Activated T-helper 1 cell treated with anti-CD3 and anti-CD28 coated beads, Interleukin-12 subunit alpha, Interleukin-12 subunit beta, Interleukin-2, Interleukin-4 antibody, amounts not matched to agents 30 ng/mL and 10 ng/mL and 1 ng/mL, durations not matched to agents 14 hours and 24 hours and 36 hours (primary cell): ENCODE data around the gene SPECC1. TPM values are rescaled to one million over a fixed set of nuclear protein-coding genes. Genes with fewer than 3 reads are reported as not detected.

Source experiments
- DNase-seq: peaks from one replicate; pipeline ENCODE4 v3.0.0; 2021; ENCODE audit warnings: low spot score
- H3K27ac Mint-ChIP-seq: one replicate; pipeline ENCODE4 v1.8.0; 2021; ENCODE audit warnings: mild to moderate bottlenecking, mixed read lengths
- H3K27me3 Mint-ChIP-seq: one replicate; pipeline ENCODE4 v1.8.0; 2022; ENCODE audit warnings: mild to moderate bottlenecking, moderate library complexity, mixed read lengths; ENCODE audit not compliant: insufficient read depth
- H3K36me3 Mint-ChIP-seq: one replicate; pipeline ENCODE4 v1.8.0; 2021; ENCODE audit warnings: low read depth, mixed read lengths
- H3K4me1 Mint-ChIP-seq: one replicate; pipeline ENCODE4 v1.8.0; 2021; ENCODE audit warnings: low read depth, mixed read lengths
- H3K4me3 Mint-ChIP-seq: one replicate; pipeline ENCODE4 v1.8.0; 2021; ENCODE audit warnings: mild to moderate bottlenecking, moderate library complexity, mixed read lengths
- H3K9me3 Mint-ChIP-seq: one replicate; pipeline ENCODE4 v1.8.0; 2021; ENCODE audit warnings: mixed read lengths
- intact Hi-C: fragments of 100-400 bp; cut with micrococcal nuclease; formaldehyde crosslinking; loops from one replicate; pipeline ENCODE4 v1.15.1; 2024
- total RNA-seq: library from RNA; stranded (reverse); gene quantifications from 2 replicates; pipeline ENCODE4 v1.2.3, GENCODE V29; 2022

The SPECC1 gene
- total RNA-seq, 1 donor from 2014 or later, result 11.1 TPM

DNA sequence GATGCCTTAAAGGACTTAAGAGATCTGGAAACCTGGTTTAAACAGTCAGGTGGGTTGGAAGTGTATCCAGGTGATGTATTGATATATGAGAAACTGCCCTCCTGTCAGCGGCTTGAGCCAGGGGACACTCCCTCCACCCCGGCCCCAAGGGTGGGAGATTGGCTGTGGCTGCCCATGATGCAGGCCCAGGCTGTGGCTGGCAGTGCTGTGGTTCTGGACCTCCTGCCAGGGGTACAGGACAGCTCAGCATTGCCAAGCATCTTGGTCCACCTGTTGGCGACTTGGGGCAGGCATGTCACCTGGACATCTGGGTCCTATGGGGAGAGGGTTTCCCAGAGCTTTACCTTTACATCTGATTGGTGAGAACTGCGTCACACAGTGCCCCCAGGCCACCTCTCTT is 201.0 kb downstream of the SPECC1 start:
- intact Hi-C loops, result no loop called here
- no peaks in the 10 kb centered on the region for H3K27me3 Mint-ChIP-seq
- no peaks in the 10 kb centered on the region for H3K9me3 Mint-ChIP-seq
- DNase-seq, result no peak
- no peaks in the 10 kb centered on the region for H3K36me3 Mint-ChIP-seq
- H3K4me3 Mint-ChIP-seq, result no peak overlapping the region
- H3K4me1 Mint-ChIP-seq, result peaks cover 14% of the 10 kb centered on the region
- H3K27ac Mint-ChIP-seq, result no peak overlapping the region

- no peak overlapping the region for H3K4me3 Mint-ChIP-seq
- intact Hi-C loops, result no loop called here
- DNase-seq, result no peak
- no peak overlapping the region for H3K27ac Mint-ChIP-seq
- H3K9me3 Mint-ChIP-seq, result no peaks in the 10 kb centered on the region
- H3K36me3 Mint-ChIP-seq, result no peaks in the 10 kb centered on the region
- H3K27me3 Mint-ChIP-seq, result no peaks in the 10 kb centered on the region
- peaks cover 10% of the 10 kb centered on the region for H3K4me1 Mint-ChIP-seq
Measured at GRCh38 chr17:20210614-20211013, 201.5 kb downstream of the SPECC1 start.

DNA sequence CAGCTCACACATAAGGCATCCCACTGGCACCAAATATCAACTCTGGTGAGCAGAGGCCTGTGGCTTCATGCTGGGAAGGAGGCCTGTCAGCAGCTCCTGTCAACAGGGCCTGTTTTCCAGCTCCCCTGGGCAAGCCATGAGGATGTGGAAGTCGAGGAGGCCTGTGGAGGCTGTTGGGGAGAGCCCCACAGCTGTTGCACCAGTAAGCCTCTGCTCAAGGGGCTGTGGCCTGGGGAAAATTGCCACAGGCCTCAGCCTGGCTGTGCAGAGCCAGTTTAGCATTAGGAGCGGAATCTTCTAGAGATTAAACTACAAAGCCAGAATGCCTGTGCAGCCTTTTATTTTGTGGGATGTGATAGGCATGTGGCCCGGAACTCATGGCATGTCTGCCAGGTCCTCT is 202.1 kb downstream of the SPECC1 start:
- H3K9me3 Mint-ChIP-seq, result no peaks in the 10 kb centered on the region
- no peaks in the 10 kb centered on the region for H3K36me3 Mint-ChIP-seq
- intact Hi-C loops, result no loop called here

DNA sequence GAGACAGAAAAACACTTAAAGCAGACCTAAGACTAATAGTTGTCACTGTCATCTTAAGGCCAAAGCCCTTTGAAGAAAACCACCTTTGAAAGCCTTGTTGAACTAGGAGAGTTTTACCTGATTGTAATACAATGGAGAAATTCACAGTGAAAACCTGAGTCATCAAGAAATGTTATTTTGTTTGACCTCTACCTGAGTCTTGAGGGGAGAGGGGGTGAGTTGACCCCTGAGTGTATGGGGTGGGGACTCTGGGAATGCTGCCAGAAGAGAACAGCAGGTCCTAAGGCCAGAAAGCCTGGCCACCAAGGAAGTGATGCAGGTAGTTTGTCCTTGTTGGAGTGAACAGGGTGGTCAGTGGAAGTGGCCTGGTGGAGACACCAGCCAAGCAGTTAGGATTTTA is 204.3 kb downstream of the SPECC1 start:
- intact Hi-C loops, result no loop called here
- no peak for DNase-seq
- Mint-ChIP-seq H3K4me3 (no peak overlapping the region), H3K4me1 (no peaks in the 10 kb centered on the region), H3K27me3 (no peaks in the 10 kb centered on the region), H3K36me3 (no peaks in the 10 kb centered on the region), H3K9me3 (no peaks in the 10 kb centered on the region), H3K27ac (no peak overlapping the region)

More for the DNA sequence above, 202.1 kb downstream of the SPECC1 start:
- H3K27ac Mint-ChIP-seq, result no peak overlapping the region
- peaks cover 6% of the 10 kb centered on the region for H3K4me1 Mint-ChIP-seq
- no peak for DNase-seq
- H3K27me3 Mint-ChIP-seq, result no peaks in the 10 kb centered on the region
- H3K4me3 Mint-ChIP-seq, result no peak overlapping the region

DNA sequence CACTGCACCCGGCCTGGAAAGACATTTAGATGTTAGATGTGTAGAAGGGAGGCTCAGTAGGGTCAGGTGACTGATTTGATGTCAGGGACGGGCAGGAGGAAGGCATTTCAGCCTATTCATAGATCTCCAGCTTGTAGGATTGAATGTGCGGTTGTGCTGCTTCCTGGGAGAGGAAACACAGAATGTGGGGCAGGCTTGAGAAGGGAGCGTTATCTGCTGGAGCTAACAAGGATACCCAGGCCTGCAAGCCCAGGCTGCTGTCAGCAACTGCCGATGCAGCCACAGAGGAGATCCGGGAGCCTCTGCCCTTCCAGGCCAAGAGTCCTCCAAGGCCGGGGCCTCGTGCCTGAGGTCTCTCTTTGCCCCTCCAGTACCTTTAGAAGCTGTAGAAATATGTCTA is 205.6 kb downstream of the SPECC1 start:
- Mint-ChIP-seq H3K4me1 (no peaks in the 10 kb centered on the region), H3K36me3 (no peaks in the 10 kb centered on the region), H3K27ac (no peak overlapping the region), H3K4me3 (no peak overlapping the region), H3K27me3 (peaks cover under 1% of the 10 kb centered on the region), H3K9me3 (no peaks in the 10 kb centered on the region)
- intact Hi-C loops, result no loop called here
- DNase-seq, result no peak

DNA sequence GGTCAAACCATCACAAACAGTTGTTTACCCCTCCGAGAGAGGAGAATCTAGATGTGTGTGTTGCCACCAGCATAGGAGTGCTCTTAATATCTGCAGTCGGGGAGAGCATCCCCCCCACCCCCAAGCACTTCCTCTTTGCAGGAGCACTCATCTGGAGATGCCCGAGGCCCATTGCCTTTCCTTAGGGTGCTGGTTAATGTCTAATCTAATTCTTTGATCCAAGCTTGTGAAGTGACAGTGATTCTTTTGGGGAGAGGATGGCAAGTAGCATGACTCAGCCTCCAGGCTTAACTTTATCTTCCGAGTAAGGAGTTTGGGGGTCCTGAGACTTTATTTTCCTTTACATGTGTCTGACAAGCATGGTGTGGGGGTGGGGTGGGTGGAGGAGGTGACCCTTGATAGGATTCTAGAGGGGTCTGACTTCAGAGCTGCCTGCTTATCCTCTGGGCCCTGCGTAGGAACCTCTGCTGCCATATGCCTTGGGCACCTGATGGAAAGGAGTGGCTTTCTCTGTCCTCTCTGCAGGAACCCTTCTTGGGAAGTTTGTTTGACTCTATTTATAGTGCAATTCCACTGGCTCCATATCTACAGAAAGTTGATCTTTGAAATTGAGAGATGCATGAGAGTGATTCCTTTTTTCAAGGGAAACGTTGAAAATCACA is 207.1 kb downstream of the SPECC1 start:
- peaks cover 8% of the 10 kb centered on the region for H3K27me3 Mint-ChIP-seq
- no peak overlapping the region for H3K27ac Mint-ChIP-seq
- no peak overlapping the region for H3K4me3 Mint-ChIP-seq
- no peaks in the 10 kb centered on the region for H3K4me1 Mint-ChIP-seq
- H3K36me3 Mint-ChIP-seq, result no peaks in the 10 kb centered on the region
- intact Hi-C loops, result no loop called here
- no peak for DNase-seq
- H3K9me3 Mint-ChIP-seq, result no peaks in the 10 kb centered on the region

- Mint-ChIP-seq H3K9me3 (no peaks in the 10 kb centered on the region), H3K27me3 (peaks cover 8% of the 10 kb centered on the region), H3K4me3 (no peak overlapping the region), H3K4me1 (no peaks in the 10 kb centered on the region), H3K27ac (no peak overlapping the region), H3K36me3 (no peaks in the 10 kb centered on the region)
- intact Hi-C loops, result no loop called here
- DNase-seq, result no peak
Measured at GRCh38 chr17:20216853-20217252, 207.7 kb downstream of the SPECC1 start.

- H3K4me3 Mint-ChIP-seq, result no peak overlapping the region
- intact Hi-C loops, result no loop called here
- H3K27ac Mint-ChIP-seq, result no peak overlapping the region
- DNase-seq, result no peak
- no peaks in the 10 kb centered on the region for H3K4me1 Mint-ChIP-seq
- H3K27me3 Mint-ChIP-seq, result peaks cover 8% of the 10 kb centered on the region
- no peaks in the 10 kb centered on the region for H3K9me3 Mint-ChIP-seq
- no peaks in the 10 kb centered on the region for H3K36me3 Mint-ChIP-seq
Measured at GRCh38 chr17:20217677-20218076, 208.5 kb downstream of the SPECC1 start.

- no peaks in the 10 kb centered on the region for H3K4me1 Mint-ChIP-seq
- H3K9me3 Mint-ChIP-seq, result no peaks in the 10 kb centered on the region
- intact Hi-C loops, result no loop called here
- no peak for DNase-seq
- H3K4me3 Mint-ChIP-seq, result no peak overlapping the region
- H3K36me3 Mint-ChIP-seq, result no peaks in the 10 kb centered on the region
- no peak overlapping the region for H3K27ac Mint-ChIP-seq
- H3K27me3 Mint-ChIP-seq, result peaks cover 8% of the 10 kb centered on the region
Measured at GRCh38 chr17:20218272-20218671, 209.1 kb downstream of the SPECC1 start.

DNA sequence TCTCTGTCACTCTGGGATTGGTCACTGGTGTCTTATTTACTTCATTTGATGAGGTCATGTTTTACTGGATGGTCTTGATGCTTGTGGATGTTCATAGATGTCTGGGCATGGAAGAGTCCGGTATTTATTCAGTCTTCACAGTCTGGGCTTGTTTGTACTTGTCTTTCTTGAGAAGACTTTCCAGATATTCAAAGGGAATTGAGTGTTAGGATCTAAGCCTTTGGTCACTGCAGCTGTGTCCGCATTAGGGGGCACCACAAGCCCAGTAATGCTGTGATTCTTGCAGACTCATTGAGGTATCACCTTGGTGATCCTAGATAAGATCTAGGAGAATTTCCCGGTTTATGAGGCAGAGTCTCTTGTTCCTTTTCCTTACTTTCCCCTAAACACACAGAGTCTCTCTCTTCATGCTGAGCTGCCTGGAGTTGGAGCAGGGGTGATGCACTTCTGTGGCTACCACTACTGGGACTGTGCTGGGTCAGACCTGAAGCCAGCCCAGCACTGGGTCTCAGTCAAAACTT is 214.7 kb downstream of the SPECC1 start:
- Mint-ChIP-seq H3K4me3 (no peak overlapping the region), H3K36me3 (no peaks in the 10 kb centered on the region), H3K9me3 (no peaks in the 10 kb centered on the region), H3K27ac (no peak overlapping the region), H3K27me3 (peaks cover 10% of the 10 kb centered on the region), H3K4me1 (peaks cover 14% of the 10 kb centered on the region)
- no peak for DNase-seq
- intact Hi-C loops, result no loop called here

GRCh38 chr17:20224379-20224778 is 215.2 kb downstream of the SPECC1 start:
- Mint-ChIP-seq H3K4me1 (peaks cover 14% of the 10 kb centered on the region), H3K36me3 (no peaks in the 10 kb centered on the region), H3K4me3 (no peak overlapping the region), H3K9me3 (no peaks in the 10 kb centered on the region), H3K27me3 (peaks cover 10% of the 10 kb centered on the region), H3K27ac (no peak overlapping the region)
- intact Hi-C loops, result no loop called here
- DNase-seq, result no peak

DNA sequence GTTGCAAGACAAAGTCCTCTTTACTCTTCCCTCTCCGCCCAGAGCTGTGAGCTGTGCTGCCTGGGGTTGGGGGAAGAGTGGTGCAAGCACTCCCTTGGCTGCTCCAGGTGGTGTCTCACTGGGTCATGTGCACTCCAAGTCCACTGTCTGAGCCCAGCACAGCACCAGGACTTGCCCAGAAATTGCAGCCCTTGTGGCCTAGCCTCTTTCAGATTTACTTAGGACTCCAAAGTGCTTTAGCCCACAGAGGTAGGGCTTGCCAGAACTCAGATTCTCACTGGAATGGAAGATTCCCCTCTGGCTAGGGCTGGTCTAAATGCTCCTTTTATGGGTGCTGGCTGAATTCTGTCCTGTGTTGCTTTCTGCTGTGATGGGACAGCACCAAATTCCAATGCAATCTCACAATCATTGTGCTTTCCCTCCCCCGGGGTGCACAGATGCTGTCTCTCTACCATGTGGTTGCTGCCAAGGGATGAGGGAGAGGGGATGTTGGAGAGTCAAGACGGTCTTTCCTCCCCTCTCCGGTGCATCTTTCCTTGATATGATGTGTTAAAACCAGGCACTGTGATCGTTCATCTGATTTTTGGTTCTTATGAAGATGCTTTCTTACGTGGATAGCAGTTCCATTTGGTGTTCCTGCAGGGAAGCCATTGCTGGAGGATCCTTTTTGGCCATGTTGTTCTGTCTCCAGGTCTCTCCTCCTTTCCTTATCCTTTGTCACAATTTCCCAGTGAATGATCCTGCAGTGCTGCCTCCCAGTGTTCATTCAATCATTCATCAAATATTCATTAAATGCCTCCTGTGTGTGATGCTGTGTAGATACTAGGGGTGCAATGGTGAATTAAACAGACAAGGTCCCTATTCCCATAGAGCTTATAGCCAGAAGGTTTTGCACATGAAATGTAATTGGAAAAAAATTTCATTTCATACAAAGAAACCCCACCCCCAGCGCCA is 216.3 kb downstream of the SPECC1 start:
- H3K4me3 Mint-ChIP-seq, result no peak overlapping the region
- no peak overlapping the region for H3K27ac Mint-ChIP-seq
- H3K9me3 Mint-ChIP-seq, result no peaks in the 10 kb centered on the region

More for the DNA sequence above, 216.3 kb downstream of the SPECC1 start:
- DNase-seq, result no peak
- peaks cover 6% of the 10 kb centered on the region for H3K27me3 Mint-ChIP-seq
- intact Hi-C loops, result loop anchor here (1.0 kb wide), 3 partner anchors 95 to 233 kb away; no protein-coding TSS in a partner anchor
- H3K36me3 Mint-ChIP-seq, result no peaks in the 10 kb centered on the region
- peaks cover 18% of the 10 kb centered on the region for H3K4me1 Mint-ChIP-seq
